Measurements from ENCODE around the gene GCN1. TPM values are rescaled to one million over a fixed set of nuclear protein-coding genes. Genes with fewer than 3 reads are reported as not detected.
A peak's percentile ranks its signal among the peaks of the same experiment; 100 is the strongest.

GCN1 gene
- total RNA-seq, 1 experiment from 2014 or later: 254 TPM

- no peak overlapping the region for H3K27ac ChIP-seq (ENCODE audit: low read length)
- TF ChIP-seq EZH2 (IDR thresholded peaks at IDR 0.05; ENCODE audit: low read length, unreplicated experiment): no peak
- TF ChIP-seq, protein P1, sequence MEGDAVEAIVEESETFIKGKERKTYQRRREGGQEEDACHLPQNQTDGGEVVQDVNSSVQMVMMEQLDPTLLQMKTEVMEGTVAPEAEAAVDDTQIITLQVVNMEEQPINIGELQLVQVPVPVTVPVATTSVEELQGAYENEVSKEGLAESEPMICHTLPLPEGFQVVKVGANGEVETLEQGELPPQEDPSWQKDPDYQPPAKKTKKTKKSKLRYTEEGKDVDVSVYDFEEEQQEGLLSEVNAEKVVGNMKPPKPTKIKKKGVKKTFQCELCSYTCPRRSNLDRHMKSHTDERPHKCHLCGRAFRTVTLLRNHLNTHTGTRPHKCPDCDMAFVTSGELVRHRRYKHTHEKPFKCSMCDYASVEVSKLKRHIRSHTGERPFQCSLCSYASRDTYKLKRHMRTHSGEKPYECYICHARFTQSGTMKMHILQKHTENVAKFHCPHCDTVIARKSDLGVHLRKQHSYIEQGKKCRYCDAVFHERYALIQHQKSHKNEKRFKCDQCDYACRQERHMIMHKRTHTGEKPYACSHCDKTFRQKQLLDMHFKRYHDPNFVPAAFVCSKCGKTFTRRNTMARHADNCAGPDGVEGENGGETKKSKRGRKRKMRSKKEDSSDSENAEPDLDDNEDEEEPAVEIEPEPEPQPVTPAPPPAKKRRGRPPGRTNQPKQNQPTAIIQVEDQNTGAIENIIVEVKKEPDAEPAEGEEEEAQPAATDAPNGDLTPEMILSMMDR (conservative IDR thresholded peaks at IDR 0.05; ENCODE audit: low read depth, low read length): no peak
- no peak for TF ChIP-seq EZH2phosphoT487 (IDR thresholded peaks at IDR 0.05; ENCODE audit: borderline replicate concordance, low read length)
- no peaks in the 10 kb centered on the region for H3F3A ChIP-seq (ENCODE audit: low read length, unreplicated experiment)
- intact Hi-C loops (cut with micrococcal nuclease): no loop called here
- no peak overlapping the region for H3K9ac ChIP-seq (ENCODE audit: low read length)
- peaks cover 11% of the 10 kb centered on the region for H3K4me1 ChIP-seq (ENCODE audit: insufficient read depth, low read length)
- H3K79me2 ChIP-seq (ENCODE audit: low read length): peaks cover 98% of the 10 kb centered on the region
- H3K4me2 ChIP-seq (ENCODE audit: low read length): no peak overlapping the region
- no peak overlapping the region for H3K4me3 ChIP-seq (ENCODE audit: low read length)
- no peaks in the 10 kb centered on the region for H3K27me3 ChIP-seq (ENCODE audit: low read length)
- ChIA-PET CTCF (no interaction called here), POLR2A (ENCODE audit: unreplicated experiment) (no interaction called here)
- H4K20me1 ChIP-seq (ENCODE audit: low read length): peaks cover 37% of the 10 kb centered on the region
- no TSS peak for BruUV-seq (replicated peaks)
- H2AFZ ChIP-seq (ENCODE audit: low read length): no peak overlapping the region
- H3K9me2 ChIP-seq (replicated peaks; ENCODE audit: low read length): no peaks in the 10 kb centered on the region
- peaks cover 16% of the 10 kb centered on the region for H3K36me3 ChIP-seq (ENCODE audit: low read depth, low read length)
- DNase-seq: no peak
- ATAC-seq: peak; percentile 23; the same call in 1 of the 2 replicates
- H3K9me3 ChIP-seq (ENCODE audit: low read length): no peaks in the 10 kb centered on the region
Observed at GRCh38 chr12:120110550-120111501, 83.7 kb downstream of the GCN1 start.

DNA sequence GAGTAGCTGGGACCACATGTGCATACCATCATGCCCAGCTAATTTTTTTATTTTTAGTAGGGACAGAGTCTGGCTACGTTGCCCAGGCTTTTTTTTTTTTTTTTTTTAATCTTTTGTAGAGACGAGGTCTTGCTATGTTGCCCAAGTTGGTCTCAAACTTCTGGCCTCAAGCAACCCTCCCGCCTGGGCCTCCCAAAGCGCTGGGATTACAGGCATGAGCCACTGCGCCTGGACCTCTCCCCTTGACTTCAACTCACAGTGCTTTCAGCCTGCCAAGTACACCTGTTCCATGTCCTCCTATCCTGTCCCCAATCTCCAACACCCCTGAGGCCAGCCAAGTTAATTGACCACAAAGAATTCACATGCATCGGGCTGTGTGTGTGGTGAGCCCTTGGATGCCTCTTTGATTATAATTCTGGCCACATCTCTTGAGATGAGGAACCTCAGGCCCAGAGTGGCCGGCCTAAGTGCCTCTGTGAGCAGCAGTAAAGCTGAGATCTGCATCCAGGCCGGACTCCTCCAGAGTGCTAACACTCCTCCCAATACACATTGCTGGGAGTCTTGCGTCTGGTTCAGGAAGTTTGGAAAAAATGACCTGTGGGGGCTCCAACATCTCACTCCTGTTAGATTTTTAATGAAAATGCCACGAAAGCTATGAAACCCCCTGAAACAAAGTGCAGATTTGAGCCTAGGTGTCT lies 84.8 kb downstream of the GCN1 start:
- no peak overlapping the region for H2AFZ ChIP-seq (ENCODE audit: low read length)
- intact Hi-C loops (cut with micrococcal nuclease): no loop called here

More for the DNA sequence above, 84.8 kb downstream of the GCN1 start:
- Histone ChIP-seq H4K20me1 (ENCODE audit: low read length) (peaks cover 32% of the 10 kb centered on the region), H3K9me2 (replicated peaks; ENCODE audit: low read length) (no peaks in the 10 kb centered on the region), H3K4me1 (ENCODE audit: insufficient read depth, low read length) (no peaks in the 10 kb centered on the region), H3K9me3 (ENCODE audit: low read length) (no peaks in the 10 kb centered on the region), H3K9ac (ENCODE audit: low read length) (no peak overlapping the region), H3K79me2 (ENCODE audit: low read length) (peaks cover 96% of the 10 kb centered on the region), H3K4me3 (ENCODE audit: low read length) (no peak overlapping the region), H3K27me3 (ENCODE audit: low read length) (no peaks in the 10 kb centered on the region), H3K27ac (ENCODE audit: low read length) (no peak overlapping the region), H3K4me2 (ENCODE audit: low read length) (no peak overlapping the region), H3K36me3 (ENCODE audit: low read depth, low read length) (peaks cover 20% of the 10 kb centered on the region), H3F3A (ENCODE audit: low read length, unreplicated experiment) (no peaks in the 10 kb centered on the region)
- TF ChIP-seq EZH2phosphoT487 (IDR thresholded peaks at IDR 0.05; ENCODE audit: borderline replicate concordance, low read length) (no peak), EZH2 (IDR thresholded peaks at IDR 0.05; ENCODE audit: low read length, unreplicated experiment) (no peak)
- TF ChIP-seq, protein P1 (conservative IDR thresholded peaks at IDR 0.05; ENCODE audit: low read depth, low read length): no peak
- POLR2A ChIA-PET (ENCODE audit: unreplicated experiment): no interaction called here
- DNase-seq (no peak), ATAC-seq (no peak)
- CTCF ChIA-PET: no interaction called here
- BruUV-seq (replicated peaks): no TSS peak

Data from PC-3 (cell line).